GM12878 (cell line): ENCODE measurements around the gene FADD. TPM values are rescaled to one million over a fixed set of nuclear protein-coding genes. Genes with fewer than 3 reads are reported as not detected.

Source experiments
- ATAC-seq: fragments of 200-7000 bp; cut with Tn5 transposase; 3 replicates; pipeline ENCODE4 v1.9.1; 2020; ENCODE audit warnings: mild to moderate bottlenecking, moderate library complexity
- BruUV-seq: library from RNA; stranded (reverse); fragments of 400-500 nt; replicated peaks from 2 replicates; lab custom pipeline; 2021; lab: Mats Ljungman, UMichigan
- CTCF ChIA-PET: fragments of 300-600 bp; sonication (Branson Sonifier 250); formaldehyde crosslinking; extraction: SDS; loops from one replicate; lab custom pipeline; 2021; ENCODE audit warnings: inconsistent platforms; lab: Yijun Ruan, JAX
- POLR2A ChIA-PET: fragments of 350-600 bp; formaldehyde crosslinking; extraction: SDS; loops from one replicate; lab custom pipeline; 2021; ENCODE audit warnings: inconsistent platforms; lab: Charles Lee
- RAD21 ChIA-PET: fragments of 300-600 bp; sonication (Branson Sonifier 250); formaldehyde crosslinking; loops from one replicate; lab custom pipeline; 2023; ENCODE audit warnings: antibody characterized with exemption; ENCODE audit not compliant: unreplicated experiment; lab: Charles Lee
- SMC1A ChIA-PET: fragments of 300-600 bp; sonication (Branson Sonifier 250); formaldehyde crosslinking; loops from one replicate; lab custom pipeline; 2023; ENCODE audit not compliant: unreplicated experiment, uncharacterized antibody; lab: Charles Lee
- DNase-seq: peaks from one replicate; pipeline ENCODE4 v3.0.0-alpha.2; 2011; ENCODE audit warnings: low read depth, low spot score
- FAIRE-seq: peaks from 3 replicates; lab custom pipeline; 2011; peaks lifted over from hg19 to GRCh38; lab: Jason Lieb, UNC
- H2AFZ ChIP-seq: 2 replicates; pipeline ENCODE4 v1.6.0; 2011; ENCODE audit warnings: low read depth, low read length, control low read depth; ENCODE audit not compliant: control insufficient read depth
- H3K27ac ChIP-seq: 2 replicates; pipeline ENCODE4 v1.5.1; 2011; ENCODE audit warnings: control low read depth; ENCODE audit not compliant: control insufficient read depth, insufficient read depth
- H3K27me3 ChIP-seq, 2 experiments: replicated peaks in 1 of 2; 2 replicates each; pipeline versions ENCODE4 v1.6.0 to v1.6.1; 2011; ENCODE audit warnings: low read length in 1 of 2; ENCODE audit not compliant: control insufficient read depth in 2 of 2, insufficient read depth in 2 of 2
- H3K36me3 ChIP-seq, 2 experiments: 2 replicates each; pipeline ENCODE4 v1.5.1; 2011; ENCODE audit warnings: low read length in 1 of 2; ENCODE audit not compliant: control insufficient read depth in 2 of 2, insufficient read depth in 2 of 2
- H3K4me1 ChIP-seq: 2 replicates; pipeline ENCODE4 v1.6.1; 2011; ENCODE audit warnings: mild to moderate bottlenecking, low read length, moderate library complexity, mixed read lengths; ENCODE audit not compliant: control insufficient read depth, insufficient read depth
- H3K4me2 ChIP-seq: 2 replicates; pipeline ENCODE4 v1.6.0; 2011; ENCODE audit warnings: control low read depth; ENCODE audit not compliant: control insufficient read depth, insufficient read depth
- H3K4me3 ChIP-seq: fragments of 200-600 bp; sonication (generic); 2 replicates; pipeline ENCODE4 v1.5.1; 2016
- H3K79me2 ChIP-seq: 2 replicates; pipeline ENCODE4 v1.6.0; 2011; ENCODE audit warnings: low read length; ENCODE audit not compliant: control insufficient read depth, insufficient read depth
- H3K9ac ChIP-seq: 2 replicates; pipeline ENCODE4 v1.8.0; 2011; ENCODE audit warnings: low read length, control low read depth, mixed read lengths; ENCODE audit not compliant: control insufficient read depth, insufficient read depth
- H3K9me3 ChIP-seq: replicated peaks from 3 replicates; pipeline ENCODE4 v1.5.1; 2011; ENCODE audit warnings: mild to moderate bottlenecking, low read length; ENCODE audit not compliant: control insufficient read depth, insufficient read depth
- H4K20me1 ChIP-seq: 2 replicates; pipeline ENCODE4 v1.6.0; 2011; ENCODE audit not compliant: control insufficient read depth, insufficient read depth
- CHD4 ChIP-seq: fragments of 200-600 bp; sonication (generic); IDR thresholded peaks from 2 replicates; pipeline ENCODE4 v1.6.1; 2016; ENCODE audit warnings: mild to moderate bottlenecking
- CREM ChIP-seq: IDR thresholded peaks from 2 replicates; pipeline ENCODE4 v1.6.1; 2014; ENCODE audit warnings: antibody characterized with exemption, low read depth
- EGR1 ChIP-seq, 2 experiments: IDR thresholded peaks; 1 replicate in 1 of 2; 2 replicates in 1 of 2; pipeline ENCODE4 v1.6.1; 2011 to 2012; ENCODE audit warnings: low read depth in 2 of 2, low read length in 2 of 2, borderline replicate concordance in 1 of 2, mild to moderate bottlenecking in 1 of 2, moderate library complexity in 1 of 2
- KAT2A ChIP-seq: conservative IDR thresholded peaks from 2 replicates; pipeline ENCODE4 v1.6.1; 2011; ENCODE audit warnings: low read depth, low read length; ENCODE audit not compliant: control insufficient read depth
- MLLT1 ChIP-seq: fragments of 450-650 bp; IDR thresholded peaks from 2 replicates; pipeline ENCODE4 v1.6.1; 2016; ENCODE audit warnings: mild to moderate bottlenecking
- PML ChIP-seq: IDR thresholded peaks from 2 replicates; pipeline ENCODE4 v1.6.1; 2012; ENCODE audit warnings: low read length, inconsistent platforms
- RAD51 ChIP-seq: fragments of 450-650 bp; IDR thresholded peaks from 2 replicates; pipeline ENCODE4 v1.6.1; 2016; ENCODE audit warnings: moderate library complexity, mild to moderate bottlenecking, inconsistent platforms
- TCF3 ChIP-seq: IDR thresholded peaks from 2 replicates; pipeline ENCODE4 v1.6.1; 2012; ENCODE audit warnings: low read depth, mild to moderate bottlenecking, low read length, borderline replicate concordance; ENCODE audit not compliant: insufficient read depth
- WGBS: methylation state at CpG from one replicate; pipeline ENCODE4 v1.1.6; 2016; ENCODE audit warnings: low lambda C conversion rate; ENCODE audit not compliant: insufficient replicate concordance, insufficient coverage; ENCODE audit errors: missing lambda C conversion rate; 5-methylcytosine and 5-hydroxymethylcytosine counted together
- in situ Hi-C: fragments of 300-500 bp; cut with MboI; formaldehyde crosslinking; loops from 9 replicates; pipeline ENCODE4 v1.14.3; 2018; ENCODE audit warnings: mixed read lengths
- intact Hi-C: fragments of 100-400 bp; cut with micrococcal nuclease; formaldehyde crosslinking; loops from one replicate; pipeline ENCODE4 v1.14.2; 2022; ENCODE audit not compliant: unreplicated experiment
- polyA plus RNA-seq, 11 experiments: library from polyadenylated mRNA; depleted of rRNA in 4 of 11; unstranded in 6 of 11; stranded (reverse) in 5 of 11; fragments of >200 nt; fragmentation: Nextera tagmentation in 4 of 11; fragmentation: Illumina TruSeq in 1 of 11; extraction: Ambion mirVana in 4 of 11; extraction: Trizol in 1 of 11; gene quantifications; 1 replicate in 1 of 11; 2 replicates in 10 of 11; pipeline versions ENCODE4 v1.2.1 to v1.2.3, GENCODE V29; 2011 to 2016; ENCODE audit warnings: inconsistent platforms in 2 of 11, missing spikeins in 2 of 11, low read depth in 1 of 11
- total RNA-seq, 4 experiments: library from RNA; depleted of rRNA in 3 of 4; stranded (reverse); fragments of >200 nt in 3 of 4; fragmentation: Illumina TruSeq in 1 of 4; extraction: Trizol in 1 of 4; gene quantifications; 2 replicates each; pipeline versions ENCODE4 v1.2.1 to v1.2.3, GENCODE V29; 2013 to 2021

FADD gene
- total and polyA plus RNA-seq, 10 of the 15 experiments (the other 5 are each of a cell fraction or from before 2014, with no cell fraction given): 0.32 to 38.7 (median 21.8) TPM

GRCh38 chr11:70186936-70187335 is 16.2 kb upstream of the FADD start:
- intact Hi-C loops: no loop called here
- WGBS: 31% methylated on average over 10 of the region's 10 CpGs
- TF ChIP-seq KAT2A (no peak), CREM (no peak), CHD4 (no peak), MLLT1 (no peak), TCF3 (no peak), EGR1 (IDR thresholded peaks at IDR 0.05; ENCODE audit: borderline replicate concordance in 1 of 2, low read depth in 2 of 2, low read length in 2 of 2) (no peak), RAD51 (no peak), PML (no peak)
- Histone ChIP-seq H3K27me3 (peaks cover 0 to 2% of the 10 kb centered on the region in 2 experiments; a peak in 1 of 4 replicates), H3K27ac (no peak overlapping the region), H3K4me1 (no peaks in the 10 kb centered on the region), H3K4me3 (no peak overlapping the region), H3K79me2 (no peaks in the 10 kb centered on the region), H3K9ac (no peak overlapping the region), H3K4me2 (no peak overlapping the region), H4K20me1 (no peaks in the 10 kb centered on the region), H3K9me3 (no peaks in the 10 kb centered on the region), H3K36me3 (no peaks in the 10 kb centered on the region), H2AFZ (no peak overlapping the region)
- FAIRE-seq (no peak), DNase-seq (no peak), ATAC-seq (no peak)
- no TSS peak for BruUV-seq
- RAD21 ChIA-PET: no interaction called here
- SMC1A ChIA-PET: no interaction called here
- CTCF ChIA-PET: no interaction called here
- POLR2A ChIA-PET: no interaction called here
- in situ Hi-C loops: no loop called here
